A549 (cell line): ENCODE results near the gene ZNRF3. TPM values are rescaled to one million over a fixed set of nuclear protein-coding genes. Genes with fewer than 3 reads are reported as not detected.

ENCODE experiments used
- ATAC-seq, 2 experiments: fragments of 200-7000 bp in 1 of 2; fragments of >200 bp in 1 of 2; cut with Nextera tagmentation in 1 of 2; cut with Tn5 transposase in 1 of 2; 3 replicates each; pipeline versions ENCODE4 v1.8.0 to v1.9.1; 2018 to 2020; ENCODE audit warnings: mild to moderate bottlenecking in 1 of 2, moderate library complexity in 1 of 2
- CTCF ChIA-PET: fragments of 300-600 bp; sonication (Branson Sonifier 250); formaldehyde crosslinking; extraction: SDS; loops from one replicate; lab custom pipeline; 2021; ENCODE audit warnings: antibody characterized with exemption, inconsistent platforms; lab: Yijun Ruan, JAX
- POLR2A ChIA-PET: fragments of 350-600 bp; formaldehyde crosslinking; extraction: SDS; loops from one replicate; lab custom pipeline; 2021; ENCODE audit warnings: antibody characterized with exemption, inconsistent platforms; lab: Yijun Ruan, JAX
- DNase-seq, 2 experiments: peaks; one replicate each; pipeline versions ENCODE4 v3.0.0 to v3.0.0-alpha.2; 2011 to 2016; ENCODE audit warnings: low read depth in 1 of 2, low spot score in 1 of 2
- FAIRE-seq: peaks from 2 replicates; lab custom pipeline; 2011; peaks lifted over from hg19 to GRCh38; lab: Jason Lieb, UNC
- H3K27ac ChIP-seq, 2 experiments: fragments of >200 bp; sonication (Bioruptor Twin); formaldehyde crosslinking; 3 replicates each; pipeline ENCODE4 v1.5.1; 2016 to 2017
- H3K4me1 ChIP-seq: fragments of >200 bp; sonication (Bioruptor Twin); formaldehyde crosslinking; 3 replicates; pipeline ENCODE4 v1.6.1; 2016
- H3K4me2 ChIP-seq: fragments of >200 bp; sonication (Bioruptor Twin); formaldehyde crosslinking; 3 replicates; pipeline ENCODE4 v1.6.1; 2016
- H3K4me3 ChIP-seq: fragments of >200 bp; sonication (Bioruptor Twin); formaldehyde crosslinking; 3 replicates; pipeline ENCODE4 v1.5.1; 2016
- H3K9me3 ChIP-seq: fragments of >200 bp; sonication (Bioruptor Twin); formaldehyde crosslinking; 3 replicates; pipeline ENCODE4 v1.6.1; 2016
- BHLHE40 ChIP-seq: IDR thresholded peaks from 2 replicates; pipeline ENCODE4 v1.6.1; 2012; ENCODE audit warnings: low read depth, low read length, inconsistent platforms
- CBX2 ChIP-seq: fragments of 200-600 bp; sonication (generic); IDR thresholded peaks from 2 replicates; pipeline ENCODE4 v1.6.1; 2016; ENCODE audit warnings: low read depth, mild to moderate bottlenecking, borderline replicate concordance
- ESRRA ChIP-seq: fragments of 150-350 bp; IDR thresholded peaks from 2 replicates; pipeline ENCODE4 v1.6.1; 2014; ENCODE audit warnings: mild to moderate bottlenecking, low read length, borderline replicate concordance
- GATA3 ChIP-seq: IDR thresholded peaks from 2 replicates; pipeline ENCODE4 v1.6.1; 2012; ENCODE audit warnings: borderline replicate concordance
- JUN ChIP-seq, 2 experiments: fragments of >200 bp; sonication (Bioruptor Twin); formaldehyde crosslinking; IDR thresholded peaks; 2 replicates in 1 of 2; 3 replicates in 1 of 2; pipeline ENCODE4 v1.6.1; 2016 to 2017
- KDM1A ChIP-seq: fragments of 200-600 bp; sonication (generic); IDR thresholded peaks from 2 replicates; pipeline ENCODE4 v1.6.1; 2016; ENCODE audit warnings: low read depth, mild to moderate bottlenecking
- MYC ChIP-seq: IDR thresholded peaks from 2 replicates; pipeline ENCODE4 v1.6.1; 2012; ENCODE audit warnings: mild to moderate bottlenecking, inconsistent platforms, low read length, improper control_type of control experiment, borderline replicate concordance
- NFE2L2 ChIP-seq: fragments of 150-350 bp; conservative IDR thresholded peaks from 2 replicates; pipeline ENCODE4 v1.6.1; 2014; ENCODE audit warnings: low read length
- TFCP2L1 ChIP-seq: fragments of 250-450 bp; sonication (Bioruptor Pico); IDR thresholded peaks from 2 replicates; pipeline ENCODE4 v1.5.0; 2021; ENCODE audit warnings: mild to moderate bottlenecking
- ZC3H11A ChIP-seq: fragments of 450-650 bp; IDR thresholded peaks from 2 replicates; pipeline ENCODE4 v1.6.1; 2014; ENCODE audit warnings: antibody characterized with exemption, mild to moderate bottlenecking
- WGBS: methylation state at CpG from one replicate; pipeline ENCODE4 v1.1.6; 2017; ENCODE audit errors: missing lambda C conversion rate; 5-methylcytosine and 5-hydroxymethylcytosine counted together
- polyA plus RNA-seq, 4 experiments: library from polyadenylated mRNA; depleted of rRNA in 3 of 4; stranded (reverse); fragments of >200 nt; fragmentation: RNase III in 1 of 4; extraction: RNeasy Plus Mini Kit Qiagen cat#74134 plus additional on column Dnase treatment in 1 of 4; gene quantifications; 2 replicates in 3 of 4; 3 replicates in 1 of 4; pipeline ENCODE4 v1.2.3, GENCODE V29; 2011 to 2017
- TF ChIP-seq, protein P1 (sequence below): fragments of 200-600 bp; sonication (generic); IDR thresholded peaks from 2 replicates; pipeline ENCODE4 v1.6.1; 2016; ENCODE audit warnings: antibody characterized with exemption, mild to moderate bottlenecking, moderate library complexity
- TF ChIP-seq, protein P2 (sequence below): fragments of 450-650 bp; IDR thresholded peaks from 2 replicates; pipeline ENCODE4 v1.6.1; 2014; ENCODE audit warnings: antibody characterized with exemption
- TF ChIP-seq, protein P3 (sequence below): IDR thresholded peaks from 2 replicates; pipeline ENCODE4 v1.6.1; 2012

ZNRF3 gene
- polyA plus RNA-seq, 2 of the 4 experiments (the other 2 are of a cell fraction) = 4.6 to 6.9 TPM

DNA sequence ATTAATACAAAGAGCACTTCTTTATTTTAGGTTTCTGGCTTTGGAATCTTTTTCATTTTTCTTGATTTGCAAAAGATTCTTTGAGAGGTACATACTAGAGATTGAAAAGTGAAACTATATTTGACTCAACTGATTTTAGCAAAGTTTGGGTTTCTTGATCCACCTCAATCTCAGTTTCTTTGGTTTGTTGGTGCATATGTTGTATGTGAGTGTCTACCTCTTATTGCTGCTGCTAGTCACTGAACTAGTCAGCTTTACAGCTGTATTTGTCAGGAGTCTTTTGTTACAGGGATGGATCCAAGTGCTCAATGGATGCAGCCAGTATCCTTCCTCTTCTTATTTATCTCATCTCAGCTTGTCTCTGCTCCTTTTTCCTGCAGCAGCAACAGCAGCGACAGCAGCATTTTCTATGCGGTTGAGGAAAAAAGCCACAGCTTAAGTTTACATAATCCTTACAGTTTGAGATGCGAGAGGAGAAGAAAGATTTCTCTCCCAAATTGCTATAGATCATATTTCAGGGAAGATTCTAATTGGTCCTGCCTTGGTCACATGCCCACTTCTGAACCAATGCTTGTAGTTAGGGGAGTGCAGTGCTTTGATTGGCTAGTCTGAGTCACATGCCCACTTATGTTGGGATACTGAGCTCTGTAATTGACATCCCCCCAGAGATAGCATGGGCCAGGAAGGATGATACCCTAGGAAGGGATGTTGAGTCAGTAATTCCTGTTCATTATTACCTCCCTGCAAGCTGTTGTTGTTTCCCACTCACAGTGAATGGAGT is 10.0 kb upstream of the ZNRF3 start:
- Histone ChIP-seq H3K9me3 (no peaks in the 10 kb centered on the region), H3K27ac (no peak overlapping the region), H3K4me2 (no peak overlapping the region)
- no peak for FAIRE-seq
- TF ChIP-seq TFCP2L1 (CRISPR knock-in tag) (no peak), CBX2 (no peak), JUN (IDR thresholded peaks at IDR 0.05) (no peak), ESRRA (no peak), MYC (no peak)
- TF ChIP-seq, protein P1, sequence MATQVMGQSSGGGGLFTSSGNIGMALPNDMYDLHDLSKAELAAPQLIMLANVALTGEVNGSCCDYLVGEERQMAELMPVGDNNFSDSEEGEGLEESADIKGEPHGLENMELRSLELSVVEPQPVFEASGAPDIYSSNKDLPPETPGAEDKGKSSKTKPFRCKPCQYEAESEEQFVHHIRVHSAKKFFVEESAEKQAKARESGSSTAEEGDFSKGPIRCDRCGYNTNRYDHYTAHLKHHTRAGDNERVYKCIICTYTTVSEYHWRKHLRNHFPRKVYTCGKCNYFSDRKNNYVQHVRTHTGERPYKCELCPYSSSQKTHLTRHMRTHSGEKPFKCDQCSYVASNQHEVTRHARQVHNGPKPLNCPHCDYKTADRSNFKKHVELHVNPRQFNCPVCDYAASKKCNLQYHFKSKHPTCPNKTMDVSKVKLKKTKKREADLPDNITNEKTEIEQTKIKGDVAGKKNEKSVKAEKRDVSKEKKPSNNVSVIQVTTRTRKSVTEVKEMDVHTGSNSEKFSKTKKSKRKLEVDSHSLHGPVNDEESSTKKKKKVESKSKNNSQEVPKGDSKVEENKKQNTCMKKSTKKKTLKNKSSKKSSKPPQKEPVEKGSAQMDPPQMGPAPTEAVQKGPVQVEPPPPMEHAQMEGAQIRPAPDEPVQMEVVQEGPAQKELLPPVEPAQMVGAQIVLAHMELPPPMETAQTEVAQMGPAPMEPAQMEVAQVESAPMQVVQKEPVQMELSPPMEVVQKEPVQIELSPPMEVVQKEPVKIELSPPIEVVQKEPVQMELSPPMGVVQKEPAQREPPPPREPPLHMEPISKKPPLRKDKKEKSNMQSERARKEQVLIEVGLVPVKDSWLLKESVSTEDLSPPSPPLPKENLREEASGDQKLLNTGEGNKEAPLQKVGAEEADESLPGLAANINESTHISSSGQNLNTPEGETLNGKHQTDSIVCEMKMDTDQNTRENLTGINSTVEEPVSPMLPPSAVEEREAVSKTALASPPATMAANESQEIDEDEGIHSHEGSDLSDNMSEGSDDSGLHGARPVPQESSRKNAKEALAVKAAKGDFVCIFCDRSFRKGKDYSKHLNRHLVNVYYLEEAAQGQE = no peak
- TF ChIP-seq, protein P2, sequence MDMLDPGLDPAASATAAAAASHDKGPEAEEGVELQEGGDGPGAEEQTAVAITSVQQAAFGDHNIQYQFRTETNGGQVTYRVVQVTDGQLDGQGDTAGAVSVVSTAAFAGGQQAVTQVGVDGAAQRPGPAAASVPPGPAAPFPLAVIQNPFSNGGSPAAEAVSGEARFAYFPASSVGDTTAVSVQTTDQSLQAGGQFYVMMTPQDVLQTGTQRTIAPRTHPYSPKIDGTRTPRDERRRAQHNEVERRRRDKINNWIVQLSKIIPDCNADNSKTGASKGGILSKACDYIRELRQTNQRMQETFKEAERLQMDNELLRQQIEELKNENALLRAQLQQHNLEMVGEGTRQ = peak; percentile 89
- TF ChIP-seq, all 56 proteins: peak for 1
- Histone ChIP-seq H3K4me1 (0 out of 3 replicates have a peak, but pooled peaks cover 3% of the 10 kb centered on the region), H3K4me3 (no peak overlapping the region)
- CTCF ChIA-PET = interaction anchor here (0.7 to 0.9 kb wide), 3 partner anchors 81 to 167 kb away, joined by 3 read pairs; no protein-coding TSS in a partner anchor
- POLR2A ChIA-PET = no interaction called here
- DNase-seq (no peak), ATAC-seq (no peak)
- WGBS = 89% methylated on average over 3 of the region's 3 CpGs

DNA sequence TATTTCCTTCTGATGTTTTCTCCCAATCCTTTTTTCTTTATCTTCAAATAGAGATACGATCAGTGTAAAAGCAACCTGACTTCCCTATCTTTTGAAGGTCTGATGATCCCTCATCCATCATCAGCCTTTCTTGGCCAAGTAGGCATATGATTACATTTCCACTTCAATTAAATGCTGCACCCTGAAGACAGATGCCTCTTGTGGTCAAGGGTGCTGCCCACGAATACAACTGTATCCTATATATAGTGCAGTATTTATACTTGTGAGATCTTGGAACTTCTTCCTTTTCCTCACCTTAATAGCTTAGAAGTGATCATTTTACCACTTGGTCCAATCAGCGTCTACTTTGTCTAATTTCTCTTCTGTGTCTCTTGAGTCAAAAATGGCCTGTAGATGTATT is 9.3 kb upstream of the ZNRF3 start:
- ChIA-PET CTCF (no interaction called here), POLR2A (no interaction called here)
- Histone ChIP-seq H3K9me3 (no peaks in the 10 kb centered on the region), H3K4me3 (no peak overlapping the region), H3K4me2 (no peak overlapping the region), H3K4me1 (0 out of 3 replicates have a peak, but pooled peaks cover 3% of the 10 kb centered on the region), H3K27ac (no peak overlapping the region)
- DNase-seq (no peak), ATAC-seq (no peak), FAIRE-seq (no peak)
- 83% methylated on average over 3 of the region's 3 CpGs for WGBS
- TF ChIP-seq NFE2L2 (no peak), KDM1A (no peak), CBX2 (no peak), GATA3 (no peak), BHLHE40 (no peak)

DNA sequence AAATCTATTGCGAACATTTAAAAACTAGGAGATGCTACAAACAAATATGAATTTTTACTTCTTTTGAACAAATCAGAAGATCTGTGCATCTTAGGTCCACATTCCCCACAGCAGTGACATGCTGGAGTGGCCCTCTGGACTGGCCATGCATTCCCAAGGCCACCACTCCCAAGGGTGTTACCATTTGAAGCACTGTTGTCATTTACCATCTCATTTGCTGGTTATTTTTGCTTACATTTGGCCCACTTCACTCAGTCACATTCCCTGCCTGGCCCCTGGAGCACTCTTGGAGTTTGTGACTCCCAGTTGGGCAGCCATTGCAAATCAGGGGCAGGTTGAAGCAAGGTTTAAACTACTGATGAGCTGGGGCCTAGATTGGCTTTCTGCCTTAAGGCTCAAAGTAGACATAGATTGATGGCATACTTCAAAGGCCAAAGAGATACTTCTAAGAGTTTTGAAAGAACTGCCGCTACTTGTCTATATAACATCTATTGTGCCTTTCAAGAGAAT is 8.5 kb upstream of the ZNRF3 start:
- DNase-seq = no peak
- POLR2A ChIA-PET = no interaction called here
- no peaks in the 10 kb centered on the region for H3K4me1 ChIP-seq
- TF ChIP-seq NFE2L2 (no peak), ZC3H11A (no peak)
- TF ChIP-seq, all 56 proteins: peak for 0
- Histone ChIP-seq H3K4me2 (no peak overlapping the region), H3K27ac (no peak overlapping the region), H3K9me3 (no peaks in the 10 kb centered on the region), H3K4me3 (no peak overlapping the region)
- WGBS = 98% methylated on average over 2 of the region's 2 CpGs
- ATAC-seq = no peak
- no peak for FAIRE-seq
- CTCF ChIA-PET = no interaction called here

DNA sequence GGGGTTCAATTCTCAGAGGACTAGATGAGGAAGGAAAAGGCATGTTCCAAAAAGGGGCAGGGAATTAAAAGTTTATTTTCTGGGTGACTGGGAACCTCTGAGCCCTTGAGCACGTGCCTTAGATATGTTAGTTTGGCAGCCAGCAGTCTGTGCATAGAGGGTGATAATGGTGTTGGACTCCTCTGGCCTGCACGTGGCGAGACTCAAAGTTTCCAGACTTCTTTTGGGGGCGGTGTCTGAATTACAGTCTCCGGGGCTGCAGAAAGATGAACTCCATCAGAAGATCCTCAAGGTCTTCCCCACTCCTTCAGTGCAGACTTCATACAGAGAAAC is 861 bp upstream of the ZNRF3 start:
- TF ChIP-seq KDM1A = no peak
- TF ChIP-seq, protein P3, sequence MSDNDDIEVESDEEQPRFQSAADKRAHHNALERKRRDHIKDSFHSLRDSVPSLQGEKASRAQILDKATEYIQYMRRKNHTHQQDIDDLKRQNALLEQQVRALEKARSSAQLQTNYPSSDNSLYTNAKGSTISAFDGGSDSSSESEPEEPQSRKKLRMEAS = peak; percentile 84; the same call in 1 of the 2 replicates
- 11% methylated on average over 3 of the region's 5 CpGs for WGBS
- Histone ChIP-seq H3K9me3 (no peaks in the 10 kb centered on the region), H3K4me1 (peaks cover 39% of the 10 kb centered on the region), H3K27ac (peak overlapping the region; percentile 85 to 92), H3K4me3 (peak overlapping the region; percentile 58), H3K4me2 (peak overlapping the region; percentile 96)
- POLR2A ChIA-PET = interaction anchor here (0.6 to 1.4 kb wide), 5 partner anchors 17 to 579 kb away, joined by 3 to 10 read pairs (median 6); no protein-coding TSS in a partner anchor
- no peak for DNase-seq
- ATAC-seq = peak; percentile 31 to 65; a peak in 5 of 6 replicates
- no peak for FAIRE-seq
- CTCF ChIA-PET = interaction anchor here (0.6 to 4.7 kb wide), 4 partner anchors 27 to 815 kb away, joined by 3 to 24 read pairs (median 3); no protein-coding TSS in a partner anchor
